Subcutaneous adipose tissue (tissue), 1 donor: ENCODE measurements around the gene LASP1NB.

Source experiments
- CTCF ChIP-seq: fragments of 450-650 bp; IDR thresholded peaks from one replicate; pipeline ENCODE4 v1.5.1; 2016; ENCODE audit warnings: low read depth, mild to moderate bottlenecking, control low read depth, antibody characterized with exemption, moderate library complexity

The LASP1NB gene

GRCh38 chr17:38885044-38885727 lies 40.2 kb upstream of the LASP1NB start:
- TF ChIP-seq CTCF = no peak

- TF ChIP-seq CTCF = no peak
Measured at GRCh38 chr17:38885728-38886642, 39.4 kb upstream of the LASP1NB start.

GRCh38 chr17:38886643-38887010 lies 38.8 kb upstream of the LASP1NB start:
- no peak for TF ChIP-seq CTCF

- TF ChIP-seq CTCF = no peak
Measured at GRCh38 chr17:38888842-38889241, 36.6 kb upstream of the LASP1NB start.

GRCh38 chr17:38889745-38890409 lies 35.5 kb upstream of the LASP1NB start:
- no peak for TF ChIP-seq CTCF

GRCh38 chr17:38890410-38890746 lies 35.0 kb upstream of the LASP1NB start:
- no peak for TF ChIP-seq CTCF

- TF ChIP-seq CTCF = no peak
Measured at GRCh38 chr17:38891441-38891840, 34.0 kb upstream of the LASP1NB start.
